Stomach (tissue), 9 donors: ENCODE results near the gene PDZRN3. TPM values are rescaled to one million over a fixed set of nuclear protein-coding genes. Genes with fewer than 3 reads are reported as not detected.

Experiments
- DNase-seq, 2 donors: peaks; one replicate each; pipeline versions ENCODE4 v3.0.0 to v3.0.0-alpha.2; 2013 to 2019
- H3K27ac ChIP-seq, 5 donors: fragments of 200-600 bp in 4 of 5; sonication (generic) in 4 of 5; one replicate each; pipeline ENCODE4 v1.5.1; 2013 to 2019; ENCODE audit warnings: mild to moderate bottlenecking in 1 of 5, moderate library complexity in 1 of 5
- H3K27me3 ChIP-seq, 3 donors: fragments of 200-600 bp; sonication (generic); one replicate each; pipeline ENCODE4 v1.5.1; 2017 to 2019; ENCODE audit warnings: mixed run types in 1 of 3
- H3K36me3 ChIP-seq, 4 donors: fragments of 200-600 bp; sonication (generic); 1 replicate in 3 of 4; 2 replicates in 1 of 4; pipeline ENCODE4 v1.5.1; 2016 to 2019
- H3K4me1 ChIP-seq, 4 donors: fragments of 200-600 bp; sonication (generic); one replicate each; pipeline ENCODE4 v1.5.1; 2016 to 2019
- H3K4me3 ChIP-seq, 4 donors: fragments of 200-600 bp; sonication (generic) in 3 of 4; one replicate each; pipeline ENCODE4 v1.5.1; 2016 to 2019; ENCODE audit warnings: mild to moderate bottlenecking in 1 of 4
- H3K9me3 ChIP-seq, 4 donors: fragments of 200-600 bp; sonication (generic); one replicate each; pipeline ENCODE4 v1.5.1; 2016 to 2019
- EP300 ChIP-seq: sonication (generic); formaldehyde crosslinking; IDR thresholded peaks from one replicate; pipeline ENCODE4 v1.6.1; 2017; ENCODE audit warnings: antibody characterized with exemption
- POLR2A ChIP-seq, 4 donors: fragments of 450-650 bp; IDR thresholded peaks; one replicate each; pipeline ENCODE4 v1.6.1; 2016; ENCODE audit warnings: antibody characterized with exemption in 4 of 4, control low read depth in 2 of 4, mild to moderate bottlenecking in 1 of 4, moderate library complexity in 1 of 4
- POLR2AphosphoS5 ChIP-seq, 3 donors: sonication (generic); formaldehyde crosslinking; IDR thresholded peaks; one replicate each; pipeline ENCODE4 v1.6.1; 2016; ENCODE audit warnings: antibody characterized with exemption in 3 of 3
- WGBS, 5 donors: extraction: QIAGEN DNeasy Blood & Tissue Kit in 3 of 5; methylation state at CpG; one replicate each; pipeline versions ENCODE4 v1.1.5 to v1.1.7; 2013 to 2018; 5-methylcytosine and 5-hydroxymethylcytosine counted together
- intact Hi-C: fragments of 100-400 bp; cut with DNase I; formaldehyde crosslinking; loops from one replicate; pipeline ENCODE4 v1.15.1; 2023; ENCODE audit warnings: low total_unique reads
- polyA plus RNA-seq, 3 donors: library from polyadenylated mRNA; stranded (reverse); fragments of 200-250 nt; gene quantifications; one replicate each; pipeline ENCODE4 v1.2.3, GENCODE V29; 2013
- small RNA-seq, 4 donors: library from RNA; depleted of rRNA; stranded (forward); fragments of <200 nt; gene quantifications; one replicate each; pipeline ENCODE3, GENCODE V24; 2016
- total RNA-seq, 5 donors: library from RNA; depleted of rRNA; stranded (reverse); fragments of >200 nt; gene quantifications; one replicate each; pipeline versions ENCODE4 v1.1.0 to v1.2.3, GENCODE V29; 2014 to 2016
- TF ChIP-seq, protein P1 (sequence below), 7 experiments: fragments of 450-650 bp in 4 of 7; fragments of 200-600 bp in 3 of 7; sonication (generic) in 3 of 7; IDR thresholded peaks; one replicate each; pipeline ENCODE4 v1.5.1; 2016 to 2019; ENCODE audit warnings: antibody characterized with exemption in 7 of 7, control low read depth in 2 of 7, mild to moderate bottlenecking in 1 of 7
- donor health status: healthy with polysubstance abuse.
- donor health status: Bipolar disorder and iron deficiency.
- donor health status: healthy.

Gene PDZRN3
- total and polyA plus RNA-seq, 8 donors: 21.9 to 174 (median 63.0) TPM

DNA sequence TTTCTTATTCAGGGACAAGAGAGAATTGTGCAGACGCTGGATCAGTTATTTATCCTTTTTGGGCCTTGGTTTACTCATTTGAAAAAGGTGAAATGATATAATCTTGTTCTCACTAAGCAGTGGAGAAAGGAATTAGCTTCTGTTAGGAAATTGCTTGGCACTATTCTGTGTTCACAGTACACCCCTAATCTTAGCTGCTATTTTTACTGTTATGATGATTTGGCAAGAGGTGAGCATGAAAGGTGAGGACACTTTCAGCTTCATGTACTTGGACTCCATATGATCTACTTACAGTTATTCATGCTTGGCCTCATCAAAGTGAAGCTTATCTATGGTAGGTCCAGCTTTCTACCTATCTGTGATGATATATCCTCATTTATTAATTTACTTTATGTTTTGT lies 282.7 kb downstream of the PDZRN3 start:
- Histone ChIP-seq H3K36me3 (no peaks in the 10 kb centered on the region), H3K27ac (no peak overlapping the region), H3K4me3 (no peak overlapping the region), H3K4me1 (no peaks in the 10 kb centered on the region), H3K27me3 (no peaks in the 10 kb centered on the region), H3K9me3 (peaks cover 0 to 14% (median 10%) of the 10 kb centered on the region in 4 donors)
- TF ChIP-seq POLR2A (IDR thresholded peaks at IDR 0.05) (no peak), POLR2AphosphoS5 (IDR thresholded peaks at IDR 0.05) (no peak), EP300 (no peak)
- TF ChIP-seq, protein P1, sequence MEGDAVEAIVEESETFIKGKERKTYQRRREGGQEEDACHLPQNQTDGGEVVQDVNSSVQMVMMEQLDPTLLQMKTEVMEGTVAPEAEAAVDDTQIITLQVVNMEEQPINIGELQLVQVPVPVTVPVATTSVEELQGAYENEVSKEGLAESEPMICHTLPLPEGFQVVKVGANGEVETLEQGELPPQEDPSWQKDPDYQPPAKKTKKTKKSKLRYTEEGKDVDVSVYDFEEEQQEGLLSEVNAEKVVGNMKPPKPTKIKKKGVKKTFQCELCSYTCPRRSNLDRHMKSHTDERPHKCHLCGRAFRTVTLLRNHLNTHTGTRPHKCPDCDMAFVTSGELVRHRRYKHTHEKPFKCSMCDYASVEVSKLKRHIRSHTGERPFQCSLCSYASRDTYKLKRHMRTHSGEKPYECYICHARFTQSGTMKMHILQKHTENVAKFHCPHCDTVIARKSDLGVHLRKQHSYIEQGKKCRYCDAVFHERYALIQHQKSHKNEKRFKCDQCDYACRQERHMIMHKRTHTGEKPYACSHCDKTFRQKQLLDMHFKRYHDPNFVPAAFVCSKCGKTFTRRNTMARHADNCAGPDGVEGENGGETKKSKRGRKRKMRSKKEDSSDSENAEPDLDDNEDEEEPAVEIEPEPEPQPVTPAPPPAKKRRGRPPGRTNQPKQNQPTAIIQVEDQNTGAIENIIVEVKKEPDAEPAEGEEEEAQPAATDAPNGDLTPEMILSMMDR (IDR thresholded peaks at IDR 0.05): no peak
- intact Hi-C loops: no loop called here
- DNase-seq: no peak
- 82 to 95% (median 88%) methylated on average over 1 of the region's 1 CpG for WGBS, 5 donors

DNA sequence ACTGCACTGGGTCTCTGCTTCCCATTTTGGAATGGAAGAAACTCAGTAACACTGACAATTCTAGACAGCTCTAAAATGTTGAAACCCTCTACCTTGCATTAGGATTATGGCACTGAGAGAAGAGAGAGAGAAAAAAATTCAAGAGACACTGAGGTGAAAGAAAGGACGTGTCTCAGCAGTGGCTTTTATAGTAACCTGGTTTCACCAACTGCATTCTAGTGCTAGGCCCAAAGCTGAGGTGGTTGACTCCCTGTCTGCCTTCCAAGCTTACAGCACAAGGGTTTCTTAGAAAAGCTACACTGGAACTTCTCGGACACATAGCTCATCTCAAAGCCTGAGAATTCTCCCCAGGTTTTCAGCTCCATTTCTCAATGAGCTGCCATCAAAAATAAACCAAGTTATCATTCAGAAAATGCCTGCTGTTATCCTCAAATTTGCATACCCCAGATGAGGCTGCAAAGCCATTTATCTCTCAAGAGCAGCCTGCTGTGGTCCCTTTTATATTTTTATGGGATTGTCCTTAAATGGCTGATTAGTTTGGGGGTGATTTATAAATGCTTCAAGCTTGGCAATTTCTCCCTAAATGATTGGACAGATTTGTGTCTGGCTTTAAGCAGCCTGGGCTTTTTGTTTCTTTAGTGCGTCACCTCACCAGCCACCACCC lies 283.3 kb downstream of the PDZRN3 start:
- Histone ChIP-seq H3K36me3 (no peaks in the 10 kb centered on the region), H3K9me3 (peaks cover 0 to 14% (median 10%) of the 10 kb centered on the region in 4 donors), H3K4me1 (no peaks in the 10 kb centered on the region), H3K27me3 (no peaks in the 10 kb centered on the region), H3K4me3 (no peak overlapping the region), H3K27ac (no peak overlapping the region)
- intact Hi-C loops: no loop called here
- 71 to 91% (median 90%) methylated on average over 3 of the region's 3 CpGs for WGBS, 5 donors
- DNase-seq: no peak
- TF ChIP-seq, protein P1 (IDR thresholded peaks at IDR 0.05): no peak
- TF ChIP-seq EP300 (no peak), POLR2AphosphoS5 (IDR thresholded peaks at IDR 0.05) (no peak)

DNA sequence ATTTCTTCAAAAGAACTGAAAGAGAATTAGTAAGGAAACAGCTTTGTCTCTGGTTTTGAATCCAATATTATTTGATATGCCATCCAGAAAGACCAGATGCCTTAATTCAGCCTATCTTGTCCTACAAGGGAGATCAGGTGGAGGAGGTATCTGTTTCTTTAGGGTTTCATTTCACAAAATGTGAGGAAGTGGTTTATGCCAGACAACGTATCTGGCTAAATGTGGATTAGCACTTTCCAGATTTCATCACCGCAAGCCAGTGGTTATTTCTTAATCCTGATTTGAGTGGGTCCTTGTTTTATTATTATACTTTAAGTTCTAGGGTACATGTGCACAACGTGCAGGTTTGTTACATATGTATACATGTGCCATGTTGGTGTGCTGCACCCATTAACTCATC lies 292.2 kb downstream of the PDZRN3 start:
- intact Hi-C loops: no loop called here
- H3K9me3 ChIP-seq: no peaks in the 10 kb centered on the region
- H3K27ac ChIP-seq: no peak overlapping the region
- DNase-seq: no peak
- TF ChIP-seq POLR2A (IDR thresholded peaks at IDR 0.05) (no peak), POLR2AphosphoS5 (IDR thresholded peaks at IDR 0.05) (no peak), EP300 (no peak)
- TF ChIP-seq, protein P1 (IDR thresholded peaks at IDR 0.05): no peak
- H3K4me3 ChIP-seq: no peak overlapping the region
- H3K27me3 ChIP-seq: no peaks in the 10 kb centered on the region
- no peaks in the 10 kb centered on the region for H3K36me3 ChIP-seq
- H3K4me1 ChIP-seq: no peaks in the 10 kb centered on the region
- WGBS, 5 donors: 82 to 87% (median 84%) methylated on average over 3 of the region's 3 CpGs

Small RNA genes within 50 kb of the gene (small RNA-seq; reads per million reads assigned to genes)
- 0 reads per million in 4 donors for gene RNU7-119P
